HEK293 (cell line): ENCODE results near the gene XCL1.

ENCODE experiments used
- CTCF ChIA-PET: fragments of 350-600 bp; formaldehyde crosslinking; extraction: SDS; loops from one replicate; lab custom pipeline; 2021; ENCODE audit warnings: antibody characterized with exemption; lab: Yijun Ruan, JAX
- POLR2A ChIA-PET: fragments of 300-600 bp; formaldehyde crosslinking; extraction: SDS; loops from one replicate; lab custom pipeline; 2020; ENCODE audit warnings: antibody characterized with exemption, inconsistent platforms; lab: Yijun Ruan, JAX
- H3K27ac ChIP-seq: fragments of 200-500 bp; sonication (Bioruptor generic); 2 replicates; pipeline ENCODE4 v1.5.1; 2014; ENCODE audit warnings: low read depth, low read length, control low read depth, inconsistent platforms; ENCODE audit errors: extremely low read depth
- H3K36me3 ChIP-seq, 2 experiments: fragments of 200-500 bp in 1 of 2; sonication (Bioruptor generic) in 1 of 2; 1 replicate in 1 of 2; 2 replicates in 1 of 2; pipeline ENCODE4 v1.5.1; 2014 to 2017; ENCODE audit warnings: inconsistent platforms in 2 of 2, low read length in 2 of 2; ENCODE audit not compliant: control insufficient read depth in 2 of 2, insufficient read depth in 1 of 2
- H3K4me1 ChIP-seq: fragments of 200-500 bp; sonication (Bioruptor generic); 2 replicates; pipeline ENCODE4 v1.5.1; 2014; ENCODE audit warnings: mild to moderate bottlenecking, low read length, inconsistent platforms; ENCODE audit not compliant: control insufficient read depth, insufficient read depth
- H3K4me3 ChIP-seq: 2 replicates; pipeline ENCODE4 v1.5.1; 2011; ENCODE audit warnings: low read depth, mild to moderate bottlenecking, control low read depth, low read length, moderate library complexity
- H3K9me3 ChIP-seq: fragments of 200-500 bp; sonication (Bioruptor generic); 2 replicates; pipeline ENCODE4 v1.5.1; 2014; ENCODE audit warnings: low read depth, low read length, inconsistent platforms; ENCODE audit not compliant: control insufficient read depth, insufficient read depth
- ATF2 ChIP-seq: fragments of 450-650 bp; formaldehyde crosslinking; IDR thresholded peaks from 2 replicates; pipeline ENCODE4 v1.5.1; 2016; ENCODE audit warnings: missing biosample characterization, missing genetic modification characterization, low read depth
- CTCF ChIP-seq: fragments of 450-650 bp; formaldehyde crosslinking; IDR thresholded peaks from 2 replicates; pipeline ENCODE4 v1.5.1; 2016; ENCODE audit warnings: missing biosample characterization, missing genetic modification characterization
- GLIS1 ChIP-seq: fragments of 450-650 bp; formaldehyde crosslinking; IDR thresholded peaks from 2 replicates; pipeline ENCODE4 v1.5.1; 2016; ENCODE audit warnings: missing biosample characterization, missing genetic modification characterization
- KLF16 ChIP-seq: fragments of 450-650 bp; formaldehyde crosslinking; IDR thresholded peaks from 2 replicates; pipeline ENCODE4 v1.5.1; 2017; ENCODE audit warnings: missing biosample characterization, missing genetic modification characterization
- REPIN1 ChIP-seq: fragments of 450-650 bp; formaldehyde crosslinking; IDR thresholded peaks from 2 replicates; pipeline ENCODE4 v1.5.1; 2017; ENCODE audit warnings: missing biosample characterization, missing genetic modification characterization, low read depth
- SCRT2 ChIP-seq: fragments of 450-650 bp; formaldehyde crosslinking; IDR thresholded peaks from 2 replicates; pipeline ENCODE4 v1.5.1; 2016; ENCODE audit warnings: missing biosample characterization, missing genetic modification characterization
- ZBTB7A ChIP-seq: fragments of 450-650 bp; formaldehyde crosslinking; IDR thresholded peaks from 2 replicates; pipeline ENCODE4 v1.5.1; 2016; ENCODE audit warnings: low read depth, missing biosample characterization, missing genetic modification characterization
- ZEB2 ChIP-seq: fragments of 450-650 bp; formaldehyde crosslinking; IDR thresholded peaks from 2 replicates; pipeline ENCODE4 v1.5.1; 2016; ENCODE audit warnings: missing biosample characterization, missing genetic modification characterization
- ZIC2 ChIP-seq: fragments of 450-650 bp; formaldehyde crosslinking; IDR thresholded peaks from 2 replicates; pipeline ENCODE4 v1.5.1; 2016; ENCODE audit warnings: missing biosample characterization, missing genetic modification characterization
- ZNF2 ChIP-seq: fragments of 450-650 bp; formaldehyde crosslinking; IDR thresholded peaks from 2 replicates; pipeline ENCODE4 v1.5.1; 2016; ENCODE audit warnings: missing biosample characterization, missing genetic modification characterization
- ZNF202 ChIP-seq: fragments of 450-650 bp; formaldehyde crosslinking; IDR thresholded peaks from 2 replicates; pipeline ENCODE4 v1.5.1; 2016; ENCODE audit warnings: missing biosample characterization, missing genetic modification characterization, borderline replicate concordance
- ZNF248 ChIP-seq: fragments of 450-650 bp; formaldehyde crosslinking; IDR thresholded peaks from 2 replicates; pipeline ENCODE4 v1.5.1; 2017; ENCODE audit warnings: missing biosample characterization, missing genetic modification characterization
- ZNF341 ChIP-seq: fragments of 450-650 bp; formaldehyde crosslinking; IDR thresholded peaks from 2 replicates; pipeline ENCODE4; 2016; ENCODE audit warnings: low read depth, missing biosample characterization, missing genetic modification characterization
- ZNF561 ChIP-seq: fragments of 450-650 bp; IDR thresholded peaks from 2 replicates; pipeline ENCODE4 v1.5.1; 2018; ENCODE audit warnings: missing biosample characterization, missing genetic modification characterization, borderline replicate concordance
- ZNF610 ChIP-seq: fragments of 450-650 bp; formaldehyde crosslinking; IDR thresholded peaks from 2 replicates; pipeline ENCODE4 v1.5.1; 2016; ENCODE audit warnings: missing biosample characterization, missing genetic modification characterization, borderline replicate concordance
- ZNF645 ChIP-seq: fragments of 450-650 bp; formaldehyde crosslinking; IDR thresholded peaks from 2 replicates; pipeline ENCODE4; 2016; ENCODE audit warnings: missing biosample characterization, missing genetic modification characterization
- ZNF654 ChIP-seq: fragments of 450-650 bp; formaldehyde crosslinking; IDR thresholded peaks from 2 replicates; pipeline ENCODE4 v1.5.1; 2016; ENCODE audit warnings: low read depth, missing biosample characterization, missing genetic modification characterization
- ZNF660 ChIP-seq: fragments of 450-650 bp; IDR thresholded peaks from 2 replicates; pipeline ENCODE4 v1.5.1; 2018; ENCODE audit warnings: missing biosample characterization, mild to moderate bottlenecking, missing genetic modification characterization
- ZNF692 ChIP-seq: fragments of 450-650 bp; formaldehyde crosslinking; IDR thresholded peaks from 2 replicates; pipeline ENCODE4 v1.5.1; 2016; ENCODE audit warnings: missing biosample characterization, missing genetic modification characterization
- ZNF792 ChIP-seq: fragments of 450-650 bp; formaldehyde crosslinking; IDR thresholded peaks from 2 replicates; pipeline ENCODE4 v1.5.1; 2016; ENCODE audit warnings: missing biosample characterization, missing genetic modification characterization

Gene XCL1

GRCh38 chr1:168601051-168601450 is 24.6 kb downstream of the XCL1 start (continued):
- no peak for TF ChIP-seq ZBTB7A

- ChIA-PET POLR2A (interaction anchor here (0.6 to 1.2 kb wide), 4 partner anchors 164 to 745 kb away, joined by 3 to 5 read pairs (median 4); no protein-coding TSS in a partner anchor), CTCF (interaction anchor here (0.6 to 4.0 kb wide), 60 partner anchors 9 to 943 kb away, joined by 3 to 72 read pairs (median 4); partner anchors contain the start of genes CCDC181 and DPT)
- peak; percentile 86 for TF ChIP-seq CTCF (tag by site-specific recombination)
- peak; percentile 96 for TF ChIP-seq ZNF654 (tag by site-specific recombination)
- peak; percentile 44; the same call in 1 of the 2 replicates for TF ChIP-seq ZNF660 (tag by site-specific recombination)
- TF ChIP-seq ZIC2 (tag by site-specific recombination): peak; percentile 60
- TF ChIP-seq ZNF2 (tag by site-specific recombination): 0 out of 2 replicates have a peak, but pooled peaks have one; percentile 30
- 0 out of 2 replicates have a peak, but pooled peaks have one; percentile 14 for TF ChIP-seq ZNF692 (tag by site-specific recombination)
- no peak for TF ChIP-seq KLF16 (tag by site-specific recombination)
- no peak for TF ChIP-seq ZNF610
- no peak for TF ChIP-seq ZNF792 (tag by site-specific recombination)
- 0 out of 2 replicates have a peak, but pooled peaks have one; percentile 25 for TF ChIP-seq ZEB2 (tag by site-specific recombination)
- TF ChIP-seq GLIS1 (tag by site-specific recombination): peak; percentile 48; the same call in 1 of the 2 replicates
- no peaks in the 10 kb centered on the region for H3K36me3 ChIP-seq
- H3K4me1 ChIP-seq: no peaks in the 10 kb centered on the region
- no peak overlapping the region for H3K27ac ChIP-seq
- H3K4me3 ChIP-seq: no peak overlapping the region
- H3K9me3 ChIP-seq: no peaks in the 10 kb centered on the region
These were observed 27.2 kb downstream of the XCL1 start for GRCh38 chr1:168603501-168604110.

- Histone ChIP-seq H3K4me3 (no peak overlapping the region), H3K36me3 (no peaks in the 10 kb centered on the region), H3K9me3 (no peaks in the 10 kb centered on the region), H3K27ac (no peak overlapping the region), H3K4me1 (no peaks in the 10 kb centered on the region)
- TF ChIP-seq REPIN1 (no peak), ZNF202 (tag by site-specific recombination) (no peak), ATF2 (tag by site-specific recombination) (no peak), ZNF341 (tag by site-specific recombination) (no peak), ZNF561 (no peak), SCRT2 (tag by site-specific recombination) (no peak), ZNF248 (tag by site-specific recombination) (no peak), ZNF645 (no peak)
- ChIA-PET POLR2A (no interaction called here), CTCF (interaction anchor here (4.0 kb wide), 1 partner anchor 743 kb away, joined by 72 read pairs; no protein-coding TSS in a partner anchor)
These were observed 29.0 kb downstream of the XCL1 start for GRCh38 chr1:168605443-168605842.
